Mucosa of stomach (tissue), 1 donor: ENCODE measurements around the gene CSH2.
"Not testable (repeated sequence)": the region's sequence is repeated elsewhere in the genome, so short reads cannot be mapped to it uniquely, and the experiment has no call there.

Experiments
- H3K27me3 ChIP-seq: one replicate; pipeline ENCODE4 v1.7.0; 2013; ENCODE audit warnings: mild to moderate bottlenecking, low read length; ENCODE audit not compliant: control insufficient read depth, insufficient read depth
- H3K36me3 ChIP-seq: one replicate; pipeline ENCODE4 v1.7.0; 2013; ENCODE audit warnings: low read length; ENCODE audit not compliant: control insufficient read depth, insufficient read depth
- H3K4me1 ChIP-seq: one replicate; pipeline ENCODE4 v1.7.0; 2013; ENCODE audit warnings: mild to moderate bottlenecking, low read length; ENCODE audit not compliant: control insufficient read depth, insufficient read depth
- H3K4me3 ChIP-seq: one replicate; pipeline ENCODE4 v1.7.0; 2013; ENCODE audit warnings: low read length
- H3K9ac ChIP-seq: one replicate; pipeline ENCODE4 v1.7.0; 2013; ENCODE audit warnings: mild to moderate bottlenecking, low read length, moderate library complexity
- H3K9me3 ChIP-seq: one replicate; pipeline ENCODE4 v1.7.0; 2013; ENCODE audit warnings: mild to moderate bottlenecking, low read length, moderate library complexity; ENCODE audit not compliant: control insufficient read depth
- donor health status: Pancreatic carcinoma.

Gene CSH2

GRCh38 chr17:63911041-63911635 is 37.7 kb upstream of the CSH2 start, which contains the start of gene CSHL1:
Gene CSHL1 (minus strand): TSS chr17:63911258. CDS start chr17:63911196, 62 bp downstream.
- Histone ChIP-seq H3K9ac (no peak within 1 kb of the TSS), H3K27me3 (peaks cover 7% of the 10 kb centered on the region), H3K4me1 (no peaks in the 10 kb centered on the region), H3K4me3 (no peak within 1 kb of the TSS), H3K9me3 (no peaks in the 10 kb centered on the region), H3K36me3 (no peaks in the 10 kb centered on the region)

DNA sequence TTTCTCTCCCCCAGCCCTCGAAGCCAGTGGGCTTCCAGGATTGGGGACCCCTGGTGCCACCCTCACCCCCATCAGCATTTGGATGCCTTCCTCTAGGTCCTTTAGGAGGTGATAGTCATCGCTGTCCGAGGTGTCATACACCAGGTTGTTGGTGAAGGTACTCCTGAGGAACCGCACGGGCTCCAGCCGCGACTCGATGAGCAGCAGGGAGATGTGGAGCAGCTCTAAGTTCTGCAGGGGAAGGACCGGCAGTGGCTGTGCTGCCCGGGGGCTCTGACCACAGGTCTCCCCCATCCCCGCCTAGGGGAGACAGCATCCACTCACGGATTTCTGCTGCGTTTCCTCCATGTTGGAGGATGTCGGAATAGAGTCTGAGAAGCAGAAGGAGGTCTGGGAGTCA is 36.6 kb upstream of the CSH2 start:
- no peaks in the 10 kb centered on the region for H3K9me3 ChIP-seq
- H3K4me1 ChIP-seq, result no peaks in the 10 kb centered on the region
- no peak overlapping the region for H3K4me3 ChIP-seq
- H3K9ac ChIP-seq, result no peak overlapping the region
- no peaks in the 10 kb centered on the region for H3K36me3 ChIP-seq
- H3K27me3 ChIP-seq, result peaks cover 7% of the 10 kb centered on the region

GRCh38 chr17:63909586-63909985 is 36.1 kb upstream of the CSH2 start:
- not testable (repeated sequence) for H3K9me3 ChIP-seq, H3K4me1 ChIP-seq, H3K9ac ChIP-seq, H3K36me3 ChIP-seq, H3K4me3 ChIP-seq, H3K27me3 ChIP-seq

DNA sequence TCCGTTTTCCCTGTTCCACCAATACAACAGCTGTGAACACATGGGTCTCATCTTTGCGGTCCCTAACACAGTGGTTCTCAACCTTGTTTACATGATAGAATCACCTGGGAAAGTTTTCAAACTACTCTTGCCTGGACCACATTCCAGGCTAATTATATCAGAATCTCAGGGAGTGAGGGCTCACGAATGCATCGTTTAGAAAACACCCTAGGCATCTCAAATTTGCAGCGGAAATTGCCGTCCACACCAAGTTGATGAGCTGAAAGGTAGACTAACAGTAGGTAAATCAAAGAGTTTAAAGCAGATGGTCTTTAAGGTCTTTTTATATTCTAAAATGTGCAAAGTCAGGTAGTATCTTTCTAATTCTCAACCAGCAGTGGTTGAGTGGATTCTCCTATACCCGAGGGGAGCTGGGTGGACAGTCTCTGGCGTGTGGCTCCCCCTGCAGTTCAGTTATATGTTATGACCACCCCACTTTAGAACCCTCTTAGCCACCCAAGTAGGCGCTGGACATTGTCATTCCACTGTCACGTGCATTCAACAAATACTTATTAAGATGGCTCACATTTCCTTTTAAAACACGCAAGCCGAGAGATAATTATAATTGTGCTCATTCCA is 33.8 kb upstream of the CSH2 start:
- H3K4me3 ChIP-seq, H3K9ac ChIP-seq, H3K36me3 ChIP-seq, H3K9me3 ChIP-seq, H3K4me1 ChIP-seq, H3K27me3 ChIP-seq: not testable (repeated sequence)

DNA sequence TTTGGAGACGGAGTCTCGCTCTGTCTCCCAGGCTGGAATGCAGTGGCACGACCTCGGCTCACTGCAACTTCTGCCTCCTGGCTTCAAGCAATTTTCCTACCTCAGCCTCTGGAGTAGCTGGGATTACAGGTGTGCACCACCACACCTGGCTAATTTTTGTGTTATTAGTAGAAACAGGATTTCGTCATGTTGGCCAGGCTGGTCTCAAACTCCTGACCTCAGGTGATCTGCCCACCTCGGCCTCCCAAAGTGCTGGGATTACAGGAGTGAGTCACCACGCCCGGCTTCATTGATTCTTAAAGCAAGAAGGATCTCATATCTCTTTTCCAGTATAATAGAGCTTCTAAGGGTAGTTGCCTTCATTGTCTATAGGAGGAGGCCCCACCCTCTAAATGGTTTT is 31.3 kb upstream of the CSH2 start:
- H3K36me3 ChIP-seq, H3K4me3 ChIP-seq, H3K9ac ChIP-seq, H3K4me1 ChIP-seq, H3K27me3 ChIP-seq, H3K9me3 ChIP-seq: not testable (repeated sequence)

DNA sequence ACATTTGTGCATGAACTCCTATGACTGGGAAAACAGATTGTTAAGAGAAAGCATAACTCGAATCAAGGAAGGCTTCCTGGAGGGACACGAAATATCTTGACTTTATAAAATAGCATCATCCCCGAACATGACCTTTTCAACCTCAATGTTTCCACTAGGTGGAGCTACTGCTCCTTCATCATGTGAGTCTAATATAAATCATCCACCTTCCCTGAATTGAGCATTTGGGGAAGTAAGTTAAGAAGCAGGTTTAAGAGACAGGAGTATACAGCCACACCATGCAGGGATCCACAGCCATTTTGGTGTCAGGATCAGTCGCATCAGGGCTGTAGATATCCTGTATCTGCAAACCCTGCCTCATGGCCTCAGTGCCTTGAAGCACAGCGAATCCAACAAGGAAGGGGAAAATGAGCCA is 30.3 kb upstream of the CSH2 start:
- H3K9ac ChIP-seq, H3K4me1 ChIP-seq, H3K36me3 ChIP-seq, H3K27me3 ChIP-seq, H3K4me3 ChIP-seq, H3K9me3 ChIP-seq: not testable (repeated sequence)

GRCh38 chr17:63901971-63902370 is 28.5 kb upstream of the CSH2 start:
- not testable (repeated sequence) for H3K9ac ChIP-seq, H3K27me3 ChIP-seq, H3K4me1 ChIP-seq

GRCh38 chr17:63898899-63899798 is 25.7 kb upstream of the CSH2 start:
- H3K27me3 ChIP-seq, H3K9ac ChIP-seq, H3K4me3 ChIP-seq, H3K36me3 ChIP-seq, H3K4me1 ChIP-seq, H3K9me3 ChIP-seq: not testable (repeated sequence)

More at GRCh38 chr17:63901971-63902370, 28.5 kb upstream of the CSH2 start:
- not testable (repeated sequence) for H3K36me3 ChIP-seq, H3K4me3 ChIP-seq, H3K9me3 ChIP-seq

DNA sequence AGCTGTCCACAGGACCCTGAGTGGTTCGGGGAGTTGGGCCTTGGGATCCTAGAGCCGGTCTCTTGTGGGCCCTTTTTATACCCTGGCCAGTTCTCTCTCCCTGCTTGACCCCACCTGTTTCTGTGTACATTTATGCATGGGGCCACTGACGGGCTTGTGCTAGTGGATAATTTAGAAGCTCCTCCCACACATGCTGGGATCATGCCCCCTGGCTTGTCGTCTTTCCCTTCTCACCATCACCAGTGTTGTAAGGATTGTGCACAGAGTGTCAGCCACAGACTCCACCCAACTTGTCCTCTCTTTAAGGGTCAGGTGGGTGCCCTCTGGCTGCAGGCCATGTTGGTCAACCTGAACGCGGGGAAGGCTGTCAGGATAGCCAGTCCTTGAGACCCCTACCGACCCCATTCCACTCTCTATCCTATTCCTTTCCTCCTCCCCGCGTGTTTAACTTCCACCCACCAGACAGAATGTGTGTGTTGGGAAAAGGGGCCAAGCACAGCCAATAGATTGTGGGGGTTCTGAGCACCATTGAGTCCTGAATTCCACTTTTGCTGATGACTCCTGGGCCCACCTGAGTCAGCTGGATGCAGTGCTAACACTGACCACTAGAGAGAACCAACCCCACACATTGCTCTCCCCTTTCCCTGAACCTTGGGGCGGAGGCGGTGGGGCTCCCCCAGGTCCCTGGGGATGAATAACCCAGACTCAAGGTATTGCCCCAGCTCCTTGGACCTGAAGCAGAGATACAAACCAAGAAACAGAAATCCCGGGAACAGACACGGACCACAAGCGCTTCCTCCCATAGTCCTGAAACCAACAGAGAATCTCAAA is 23.3 kb upstream of the CSH2 start, which contains the start of gene CSH1:
CSH1 (minus strand) TSS at position 51 of the 831 bp plus-strand sequence. CDS start 63 bp downstream, outside the sequence.
- not testable (repeated sequence) for H3K9me3 ChIP-seq, H3K9ac ChIP-seq, H3K36me3 ChIP-seq, H3K4me3 ChIP-seq, H3K27me3 ChIP-seq, H3K4me1 ChIP-seq

DNA sequence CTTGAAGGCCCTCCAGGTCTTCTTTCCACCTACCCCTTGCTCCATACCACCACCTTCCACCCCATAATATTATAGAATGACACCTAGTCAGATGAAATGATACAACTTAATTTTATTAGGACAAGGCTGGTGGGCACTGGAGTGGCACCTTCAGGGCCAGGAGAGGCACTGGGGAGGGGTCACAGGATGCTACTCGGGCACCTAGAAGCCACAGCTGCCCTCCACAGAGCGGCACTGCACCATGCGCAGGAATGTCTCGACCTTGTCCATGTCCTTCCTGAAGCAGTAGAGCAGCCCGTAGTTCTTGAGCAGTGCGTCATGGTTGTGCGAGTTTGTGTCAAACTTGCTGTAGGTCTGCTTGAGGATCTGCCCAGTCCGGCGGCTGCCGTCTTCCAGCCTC is 21.3 kb upstream of the CSH2 start:
- H3K4me1 ChIP-seq, H3K4me3 ChIP-seq, H3K36me3 ChIP-seq, H3K9ac ChIP-seq, H3K27me3 ChIP-seq, H3K9me3 ChIP-seq: not testable (repeated sequence)

DNA sequence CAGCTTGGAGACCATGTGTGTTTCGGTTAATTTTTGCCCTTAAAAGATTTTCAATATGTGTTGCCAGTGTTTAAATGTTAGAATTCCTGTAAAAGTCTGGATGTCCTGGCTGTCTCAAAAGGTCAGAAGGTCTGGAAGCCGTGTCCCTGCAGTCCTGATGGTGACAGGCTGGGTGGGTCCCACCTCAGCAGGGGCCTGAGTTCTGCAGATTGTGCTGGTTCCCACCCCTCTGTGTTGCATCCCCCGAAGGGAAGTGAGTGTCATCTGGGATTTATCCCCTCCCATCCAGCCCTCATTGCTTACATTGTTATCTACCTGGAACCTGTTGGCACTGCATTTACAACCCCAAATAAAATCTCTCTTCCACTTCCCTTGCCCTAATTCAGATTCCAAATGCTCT is 20.5 kb upstream of the CSH2 start:
- H3K36me3 ChIP-seq, H3K9me3 ChIP-seq, H3K27me3 ChIP-seq, H3K9ac ChIP-seq, H3K4me1 ChIP-seq, H3K4me3 ChIP-seq: not testable (repeated sequence)
